ENCODE data around the gene SYCE1L.

DNA sequence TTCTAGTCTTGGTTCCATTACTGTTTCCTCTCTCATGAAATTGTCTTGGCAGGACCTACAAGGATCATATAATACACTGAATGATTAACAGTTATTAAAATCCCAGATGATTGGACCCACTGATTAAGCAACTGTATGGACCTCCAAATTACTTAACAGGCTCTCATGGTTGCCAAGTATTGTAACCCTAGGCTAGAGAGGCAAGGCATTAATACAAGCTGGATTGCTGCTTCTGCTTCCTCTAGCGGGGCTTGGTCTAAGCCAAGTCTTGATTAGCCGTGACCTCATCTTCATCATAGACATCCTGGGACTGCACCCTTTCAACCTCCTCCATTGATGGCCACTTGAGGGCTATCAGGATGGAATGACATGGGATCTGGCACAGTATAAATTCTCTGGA is 46.9 kb downstream of the SYCE1L start:
- TF ChIP-seq EZH2 (IDR thresholded peaks at IDR 0.05; ENCODE audit: low read length, unreplicated experiment), result no peak
- TF ChIP-seq, protein P1, sequence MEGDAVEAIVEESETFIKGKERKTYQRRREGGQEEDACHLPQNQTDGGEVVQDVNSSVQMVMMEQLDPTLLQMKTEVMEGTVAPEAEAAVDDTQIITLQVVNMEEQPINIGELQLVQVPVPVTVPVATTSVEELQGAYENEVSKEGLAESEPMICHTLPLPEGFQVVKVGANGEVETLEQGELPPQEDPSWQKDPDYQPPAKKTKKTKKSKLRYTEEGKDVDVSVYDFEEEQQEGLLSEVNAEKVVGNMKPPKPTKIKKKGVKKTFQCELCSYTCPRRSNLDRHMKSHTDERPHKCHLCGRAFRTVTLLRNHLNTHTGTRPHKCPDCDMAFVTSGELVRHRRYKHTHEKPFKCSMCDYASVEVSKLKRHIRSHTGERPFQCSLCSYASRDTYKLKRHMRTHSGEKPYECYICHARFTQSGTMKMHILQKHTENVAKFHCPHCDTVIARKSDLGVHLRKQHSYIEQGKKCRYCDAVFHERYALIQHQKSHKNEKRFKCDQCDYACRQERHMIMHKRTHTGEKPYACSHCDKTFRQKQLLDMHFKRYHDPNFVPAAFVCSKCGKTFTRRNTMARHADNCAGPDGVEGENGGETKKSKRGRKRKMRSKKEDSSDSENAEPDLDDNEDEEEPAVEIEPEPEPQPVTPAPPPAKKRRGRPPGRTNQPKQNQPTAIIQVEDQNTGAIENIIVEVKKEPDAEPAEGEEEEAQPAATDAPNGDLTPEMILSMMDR (conservative IDR thresholded peaks at IDR 0.05; ENCODE audit: low read depth, low read length), result no peak
- no peak for TF ChIP-seq EZH2phosphoT487 (IDR thresholded peaks at IDR 0.05; ENCODE audit: borderline replicate concordance, low read length)
